Stimulated activated CD4-positive, alpha-beta T cell treated with anti-CD3 and anti-CD28 coated beads, Interleukin-1b, Interleukin-23, amount 100 ng/mL, for 1 hour (primary cell): ENCODE results near the gene SORCS2.

ENCODE experiments used
- DNase-seq, 2 donors: peaks; one replicate each; pipeline ENCODE4 v3.0.0-alpha.2; 2020; ENCODE audit warnings: low read depth in 2 of 2

The SORCS2 gene

GRCh38 chr4:7763106-7763505 is 570.8 kb downstream of the SORCS2 start:
- no peak for DNase-seq

GRCh38 chr4:7763788-7764187 is 571.5 kb downstream of the SORCS2 start:
- DNase-seq: no peak

- DNase-seq: no peak
Measured at GRCh38 chr4:7764466-7764865, 572.1 kb downstream of the SORCS2 start.

- DNase-seq: no peak
Measured at GRCh38 chr4:7765666-7766065, 573.3 kb downstream of the SORCS2 start.

GRCh38 chr4:7766086-7766485 is 573.7 kb downstream of the SORCS2 start:
- DNase-seq: no peak

GRCh38 chr4:7766661-7767345 is 574.5 kb downstream of the SORCS2 start:
- DNase-seq: no peak

- no peak for DNase-seq
Measured at GRCh38 chr4:7767526-7767925, 575.2 kb downstream of the SORCS2 start.

- no peak for DNase-seq
Measured at GRCh38 chr4:7767966-7768365, 575.6 kb downstream of the SORCS2 start.

GRCh38 chr4:7768736-7769135 is 576.4 kb downstream of the SORCS2 start:
- DNase-seq: no peak

GRCh38 chr4:7769396-7770223 is 577.3 kb downstream of the SORCS2 start:
- no peak for DNase-seq

GRCh38 chr4:7770224-7771050 is 578.1 kb downstream of the SORCS2 start:
- no peak for DNase-seq

- no peak for DNase-seq
Measured at GRCh38 chr4:7771056-7771455, 578.7 kb downstream of the SORCS2 start.

GRCh38 chr4:7771541-7772507 is 579.5 kb downstream of the SORCS2 start:
- no peak for DNase-seq

GRCh38 chr4:7772711-7773385 is 580.5 kb downstream of the SORCS2 start:
- no peak for DNase-seq

GRCh38 chr4:7773401-7774180 is 581.3 kb downstream of the SORCS2 start:
- no peak for DNase-seq

GRCh38 chr4:7774301-7775294 is 582.3 kb downstream of the SORCS2 start:
- DNase-seq: no peak

- no peak for DNase-seq
Measured at GRCh38 chr4:7775396-7775795, 583.1 kb downstream of the SORCS2 start.

GRCh38 chr4:7777017-7777710 is 584.8 kb downstream of the SORCS2 start:
- DNase-seq: no peak
